ENCODE results near the gene CDIP1.
A peak's percentile ranks its signal among the peaks of the same experiment; 100 is the strongest.

The CDIP1 gene

GRCh38 chr16:4517812-4518680, 20.5 kb downstream of the CDIP1 start:
- TF ChIP-seq CTCF (IDR thresholded peaks at IDR 0.05), result peak; percentile 79

DNA sequence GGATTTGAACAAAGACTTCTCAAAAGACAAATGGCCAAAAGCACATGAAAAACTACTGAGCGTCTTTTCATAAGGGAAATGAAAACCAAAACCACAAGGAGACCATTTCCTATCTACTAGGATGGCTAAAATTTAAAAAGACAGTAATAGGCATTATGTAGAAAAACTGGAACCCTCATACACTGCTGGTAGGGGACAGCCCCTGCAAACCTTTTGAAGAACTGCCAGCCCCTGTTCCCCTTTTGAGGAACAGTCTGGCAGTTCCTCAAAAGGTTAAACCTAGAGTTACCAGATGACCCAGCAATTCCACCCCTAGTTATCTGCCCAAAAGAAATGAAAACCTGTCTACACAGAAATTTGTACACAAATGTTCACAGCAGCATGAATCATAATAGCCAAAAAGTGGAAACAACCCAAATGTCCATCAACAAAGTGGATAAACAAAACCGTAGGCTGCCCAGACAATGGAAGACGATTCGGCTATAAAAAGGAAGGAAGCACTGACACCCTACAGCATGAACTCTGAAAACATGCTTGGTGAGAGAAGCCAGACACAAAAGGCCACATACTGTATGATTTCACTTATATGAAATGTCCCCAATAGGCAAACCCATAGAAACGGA, 22.9 kb downstream of the CDIP1 start:
- H3K4me3 Mint-ChIP-seq, result no peak overlapping the region
- no peak overlapping the region for H3K27ac Mint-ChIP-seq
- TF ChIP-seq CTCF (IDR thresholded peaks at IDR 0.05), result no peak
- no peaks in the 10 kb centered on the region for H3K36me3 Mint-ChIP-seq (ENCODE audit: low read depth)
- DNase-seq, result no peak
- H3K27me3 Mint-ChIP-seq (ENCODE audit: low read depth, poor library complexity), result peaks cover 2% of the 10 kb centered on the region
- no peaks in the 10 kb centered on the region for H3K9me3 Mint-ChIP-seq
- no peaks in the 10 kb centered on the region for H3K4me1 Mint-ChIP-seq

More at GRCh38 chr16:4517812-4518680, 20.5 kb downstream of the CDIP1 start:
- peak; percentile 66 for DNase-seq
- Mint-ChIP-seq H3K4me3 (no peak overlapping the region), H3K27ac (peak overlapping the region; percentile 32), H3K4me1 (peaks cover 19% of the 10 kb centered on the region), H3K27me3 (ENCODE audit: low read depth, poor library complexity) (peaks cover 2% of the 10 kb centered on the region), H3K9me3 (no peaks in the 10 kb centered on the region), H3K36me3 (ENCODE audit: low read depth) (no peaks in the 10 kb centered on the region)

DNA sequence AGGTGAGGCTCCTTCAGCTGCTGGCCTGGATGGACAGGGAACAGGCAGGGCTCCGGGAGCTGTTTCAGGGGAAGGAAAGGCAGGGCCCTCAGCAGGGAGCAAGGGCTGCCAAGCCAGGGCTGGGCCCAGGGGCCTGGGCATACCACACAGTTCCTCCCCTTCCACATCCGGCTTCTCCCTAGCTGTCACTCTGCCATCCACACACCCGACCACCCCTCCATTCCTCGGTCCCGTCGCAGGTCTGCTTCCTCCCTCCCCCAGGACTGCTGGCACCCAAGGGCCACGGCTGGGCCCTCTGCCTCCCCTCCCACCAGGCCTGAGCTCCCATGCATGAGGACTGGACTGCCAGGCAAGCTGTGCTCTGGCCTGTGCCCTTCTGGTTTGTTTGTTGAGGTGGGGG, 24.0 kb downstream of the CDIP1 start:
- no peaks in the 10 kb centered on the region for H3K9me3 Mint-ChIP-seq
- no peak for DNase-seq
- no peaks in the 10 kb centered on the region for H3K4me1 Mint-ChIP-seq
- peaks cover 2% of the 10 kb centered on the region for H3K27me3 Mint-ChIP-seq (ENCODE audit: low read depth, poor library complexity)
- H3K4me3 Mint-ChIP-seq, result no peak overlapping the region
- H3K27ac Mint-ChIP-seq, result peak overlapping the region; percentile 29
- no peaks in the 10 kb centered on the region for H3K36me3 Mint-ChIP-seq (ENCODE audit: low read depth)
- no peak for TF ChIP-seq CTCF (IDR thresholded peaks at IDR 0.05)

- Mint-ChIP-seq H3K27me3 (ENCODE audit: low read depth, poor library complexity) (peaks cover 2% of the 10 kb centered on the region), H3K36me3 (ENCODE audit: low read depth) (no peaks in the 10 kb centered on the region), H3K4me1 (no peaks in the 10 kb centered on the region), H3K9me3 (no peaks in the 10 kb centered on the region), H3K4me3 (no peak overlapping the region), H3K27ac (no peak overlapping the region)
- no peak for TF ChIP-seq CTCF (IDR thresholded peaks at IDR 0.05)
- no peak for DNase-seq
Observed at GRCh38 chr16:4513881-4514280, 24.7 kb downstream of the CDIP1 start.

GRCh38 chr16:4513086-4513860, 25.3 kb downstream of the CDIP1 start:
- no peak for TF ChIP-seq CTCF (IDR thresholded peaks at IDR 0.05)
- H3K36me3 Mint-ChIP-seq (ENCODE audit: low read depth), result no peaks in the 10 kb centered on the region
- no peak for DNase-seq
- no peak overlapping the region for H3K27ac Mint-ChIP-seq
- no peaks in the 10 kb centered on the region for H3K9me3 Mint-ChIP-seq
- H3K27me3 Mint-ChIP-seq (ENCODE audit: low read depth, poor library complexity), result peaks cover 2% of the 10 kb centered on the region
- no peaks in the 10 kb centered on the region for H3K4me1 Mint-ChIP-seq
- no peak overlapping the region for H3K4me3 Mint-ChIP-seq

All from nephron progenitor cell (in vitro differentiated cells).